Hepatocyte (in vitro differentiated cells): ENCODE results near the gene SPINK8. TPM values are rescaled to one million over a fixed set of nuclear protein-coding genes. Genes with fewer than 3 reads are reported as not detected.

Experiments
- DNase-seq: peaks from one replicate; pipeline ENCODE4 v3.0.0-alpha.2; 2016; ENCODE audit warnings: low spot score
- H2AFZ ChIP-seq: fragments of 200-600 bp; sonication (generic); 2 replicates; pipeline ENCODE4 v1.6.0; 2016; ENCODE audit warnings: antibody characterized with exemption, mild to moderate bottlenecking
- H3K27ac ChIP-seq: fragments of 200-600 bp; sonication (generic); 2 replicates; pipeline ENCODE4 v1.5.1; 2016; ENCODE audit warnings: mild to moderate bottlenecking
- H3K27me3 ChIP-seq: fragments of 200-600 bp; sonication (generic); 2 replicates; pipeline ENCODE4 v1.6.1; 2016
- H3K36me3 ChIP-seq: fragments of 200-600 bp; sonication (generic); replicated peaks from 2 replicates; pipeline ENCODE4 v1.5.1; 2016; ENCODE audit warnings: low read depth; ENCODE audit not compliant: insufficient read depth
- H3K4me1 ChIP-seq: fragments of 200-600 bp; sonication (generic); 2 replicates; pipeline ENCODE4 v1.5.1; 2016; ENCODE audit warnings: mild to moderate bottlenecking, moderate library complexity; ENCODE audit not compliant: insufficient read depth
- H3K4me2 ChIP-seq: fragments of 200-600 bp; sonication (generic); 2 replicates; pipeline ENCODE4 v1.6.0; 2016
- H3K4me3 ChIP-seq: fragments of 200-600 bp; sonication (generic); 2 replicates; pipeline ENCODE4 v1.5.1; 2016; ENCODE audit warnings: mild to moderate bottlenecking
- H3K79me2 ChIP-seq: fragments of 200-600 bp; sonication (generic); 2 replicates; pipeline ENCODE4 v1.6.0; 2017; ENCODE audit warnings: mild to moderate bottlenecking
- H3K9me2 ChIP-seq: fragments of 200-600 bp; sonication (generic); replicated peaks from 2 replicates; pipeline ENCODE4 v1.6.0; 2017; ENCODE audit warnings: mild to moderate bottlenecking; ENCODE audit not compliant: insufficient read depth
- H3K9me3 ChIP-seq: fragments of 200-600 bp; sonication (generic); 2 replicates; pipeline ENCODE4 v1.5.1; 2016; ENCODE audit warnings: low read depth, mild to moderate bottlenecking
- H4K20me1 ChIP-seq: fragments of 200-600 bp; sonication (generic); 2 replicates; pipeline ENCODE4 v1.6.0; 2016; ENCODE audit warnings: mild to moderate bottlenecking; ENCODE audit not compliant: insufficient read depth, poor library complexity, severe bottlenecking
- CTCF ChIP-seq: fragments of 200-600 bp; sonication (generic); IDR thresholded peaks from 2 replicates; pipeline ENCODE4 v1.5.1; 2016; ENCODE audit warnings: antibody characterized with exemption, mild to moderate bottlenecking; ENCODE audit not compliant: poor library complexity
- EZH2 ChIP-seq: fragments of 200-600 bp; sonication (generic); IDR thresholded peaks from 2 replicates; pipeline ENCODE4 v1.6.1; 2016; ENCODE audit warnings: antibody characterized with exemption, mild to moderate bottlenecking, borderline replicate concordance
- EZH2phosphoT487 ChIP-seq: fragments of 200-600 bp; sonication (generic); IDR thresholded peaks from one replicate; pipeline ENCODE4 v1.6.1; 2018; ENCODE audit warnings: antibody characterized with exemption, mild to moderate bottlenecking, low read depth, moderate library complexity; ENCODE audit not compliant: unreplicated experiment, severe bottlenecking
- WGBS: methylation state at CpG from one replicate; pipeline ENCODE4 v1.1.6; 2016; ENCODE audit warnings: low lambda C conversion rate; ENCODE audit errors: missing lambda C conversion rate; 5-methylcytosine and 5-hydroxymethylcytosine counted together
- polyA plus RNA-seq: library from polyadenylated mRNA; unstranded; fragments of >200 nt; fragmentation: Nextera tagmentation; extraction: Ambion mirVana; gene quantifications from 2 replicates; pipeline ENCODE4 v1.2.1, GENCODE V29; 2016
- total RNA-seq: library from RNA; depleted of rRNA; stranded (reverse); fragments of >200 nt; gene quantifications from 2 replicates; pipeline ENCODE4 v1.2.3, GENCODE V29; 2014

SPINK8 gene
- total and polyA plus RNA-seq, 2 experiments from 2014 or later = not detected

DNA sequence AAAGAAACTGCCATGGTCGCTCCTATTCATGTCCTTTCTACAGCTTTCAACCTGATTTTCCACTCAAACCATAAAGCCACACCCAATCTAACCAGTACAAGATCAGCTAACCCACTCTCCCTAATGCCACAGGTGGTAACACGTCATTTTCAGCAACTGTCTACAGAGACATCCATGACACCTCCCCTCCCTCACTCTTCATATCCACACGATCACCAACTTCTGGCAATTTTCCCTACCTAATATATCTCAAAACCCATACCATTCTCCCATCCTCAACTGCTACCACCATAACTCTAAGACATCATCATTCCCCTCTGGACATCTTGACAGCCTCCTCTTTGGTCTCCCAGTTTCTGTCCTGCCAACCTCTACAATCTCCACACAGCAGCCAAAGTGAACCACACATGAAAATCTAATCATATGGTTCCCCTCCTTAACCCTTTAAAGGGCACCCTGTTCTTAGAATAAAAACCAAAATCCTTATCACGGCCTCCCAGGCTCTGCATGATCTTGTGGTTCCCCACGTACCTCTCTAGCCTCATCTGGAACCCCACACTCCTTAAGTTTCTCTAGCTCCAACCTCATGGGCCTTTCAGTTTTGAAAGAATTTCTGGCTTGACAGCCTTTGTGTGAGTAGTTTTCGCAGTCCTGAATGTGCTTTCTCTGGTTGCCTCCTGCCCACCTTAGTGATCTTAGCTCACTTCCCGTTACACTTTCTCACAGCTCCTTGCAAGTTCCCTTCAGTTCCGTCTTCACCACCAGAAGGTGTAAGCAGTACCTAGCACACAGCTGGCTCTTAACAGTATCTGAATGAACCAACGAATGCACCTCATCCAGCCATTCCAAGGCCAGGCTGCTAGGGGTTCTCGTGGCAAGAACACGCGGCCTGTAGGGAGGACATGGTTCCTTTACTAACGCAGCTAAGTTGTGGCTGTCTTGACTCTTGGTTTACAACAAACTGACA is 33.4 kb downstream of the SPINK8 start:
- Histone ChIP-seq H3K9me3 (no peaks in the 10 kb centered on the region), H3K27ac (peak overlapping the region; percentile 99), H3K27me3 (no peaks in the 10 kb centered on the region), H3K4me3 (peak overlapping the region; percentile 77), H3K4me2 (peak overlapping the region; percentile 87), H3K9me2 (no peaks in the 10 kb centered on the region), H3K79me2 (peaks cover 26% of the 10 kb centered on the region), H2AFZ (peak overlapping the region; percentile 97), H3K36me3 (no peaks in the 10 kb centered on the region), H3K4me1 (peaks cover 9% of the 10 kb centered on the region), H4K20me1 (no peaks in the 10 kb centered on the region)
- TF ChIP-seq CTCF = no peak
- TF ChIP-seq EZH2phosphoT487 = no peak
- no peak for TF ChIP-seq EZH2
- 89% methylated on average over 13 of the region's 13 CpGs for WGBS
- DNase-seq = no peak

DNA sequence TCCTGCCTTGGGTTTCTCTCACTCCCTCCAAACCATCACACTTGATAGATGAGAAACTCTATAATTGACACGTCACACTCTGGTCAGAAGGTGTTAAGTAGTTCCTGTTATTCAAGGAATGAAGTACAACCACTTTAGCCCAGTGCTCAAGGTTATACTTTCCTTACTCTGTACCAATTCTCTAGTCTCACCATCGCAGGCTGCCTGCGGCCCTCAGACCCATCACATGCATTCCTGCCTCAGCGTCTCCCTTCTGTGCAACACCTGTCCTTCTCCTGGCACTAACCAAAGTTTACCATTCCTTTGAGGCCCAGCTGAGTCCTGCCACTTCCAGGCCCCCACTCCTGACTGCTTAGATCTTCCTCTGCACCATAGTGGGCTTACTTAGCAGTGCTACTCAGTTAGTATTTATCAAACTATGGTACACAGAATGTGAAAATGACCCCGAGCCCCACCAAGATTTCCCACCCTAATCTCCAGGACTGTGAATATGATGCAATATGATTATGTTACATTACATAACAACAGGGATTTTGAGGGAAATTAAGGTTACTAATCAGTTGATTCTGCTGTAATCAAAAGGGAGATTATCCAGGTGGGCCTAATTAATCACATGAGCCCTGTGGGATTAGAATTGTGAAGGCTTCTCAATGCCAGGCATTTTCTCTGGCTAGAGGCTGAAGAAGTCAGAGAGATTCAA is 36.2 kb downstream of the SPINK8 start:
- no peak for DNase-seq
- H3K4me3 ChIP-seq = no peak overlapping the region
- no peaks in the 10 kb centered on the region for H3K36me3 ChIP-seq
- TF ChIP-seq EZH2phosphoT487 = no peak
- TF ChIP-seq EZH2 = no peak
- no peak for TF ChIP-seq CTCF
- no peaks in the 10 kb centered on the region for H3K27me3 ChIP-seq
- H3K9me3 ChIP-seq = no peaks in the 10 kb centered on the region
- WGBS = 98% methylated on average over 5 of the region's 5 CpGs
- no peaks in the 10 kb centered on the region for H4K20me1 ChIP-seq
- no peak overlapping the region for H3K27ac ChIP-seq
- no peaks in the 10 kb centered on the region for H3K9me2 ChIP-seq
- peaks cover 22% of the 10 kb centered on the region for H3K79me2 ChIP-seq
- no peak overlapping the region for H2AFZ ChIP-seq
- H3K4me2 ChIP-seq = no peak overlapping the region
- peaks cover 9% of the 10 kb centered on the region for H3K4me1 ChIP-seq

DNA sequence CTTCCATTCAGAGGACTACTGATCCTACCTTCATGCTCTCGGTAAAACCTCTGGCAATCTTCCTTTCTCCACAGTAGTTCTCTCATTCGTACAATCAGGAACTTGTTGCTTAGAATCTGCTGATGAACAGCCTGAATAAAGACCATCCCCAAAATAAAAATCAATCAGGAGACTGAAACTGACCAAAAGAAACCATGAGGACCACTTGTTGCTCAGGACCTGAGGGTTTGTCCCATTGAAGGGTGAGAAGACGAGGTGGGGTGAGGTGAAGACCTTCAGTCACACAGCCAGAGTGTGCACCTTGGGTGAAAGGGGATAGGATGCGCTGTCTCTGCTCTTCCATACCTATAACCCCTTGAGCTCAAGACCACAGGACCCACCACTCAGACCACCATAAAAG is 36.8 kb downstream of the SPINK8 start:
- H2AFZ ChIP-seq = no peak overlapping the region
- H3K27me3 ChIP-seq = no peaks in the 10 kb centered on the region
- WGBS = over 99% methylated on average over 4 of the region's 4 CpGs
- peaks cover 22% of the 10 kb centered on the region for H3K79me2 ChIP-seq
- peaks cover 9% of the 10 kb centered on the region for H3K4me1 ChIP-seq
- no peaks in the 10 kb centered on the region for H4K20me1 ChIP-seq
- no peaks in the 10 kb centered on the region for H3K9me3 ChIP-seq
- no peaks in the 10 kb centered on the region for H3K36me3 ChIP-seq
- TF ChIP-seq EZH2 (no peak), EZH2phosphoT487 (no peak), CTCF (no peak)
- no peak overlapping the region for H3K4me2 ChIP-seq
- H3K27ac ChIP-seq = no peak overlapping the region
- H3K9me2 ChIP-seq = no peaks in the 10 kb centered on the region
- H3K4me3 ChIP-seq = no peak overlapping the region
- no peak for DNase-seq
